Measurements from ENCODE around the gene PSMC1.
A peak's percentile ranks its signal among the peaks of the same experiment; 100 is the strongest.
"Not testable (repeated sequence)": the region's sequence is repeated elsewhere in the genome, so short reads cannot be mapped to it uniquely, and the experiment has no call there.

The PSMC1 gene

GRCh38 chr14:90256354-90257131 lies at the start of gene PSMC1:
TSS of gene PSMC1 (plus strand) at chr14:90256553. CDS start at chr14:90256598, 45 bp downstream.
- DNase-seq (ENCODE audit: low read depth, low spot score) = peak; percentile 92

- no peak for DNase-seq (ENCODE audit: low read depth, low spot score)
Measured at GRCh38 chr14:90213099-90213748, 43.1 kb upstream of the PSMC1 start.

GRCh38 chr14:90228478-90228877 lies 27.9 kb upstream of the PSMC1 start:
- DNase-seq (ENCODE audit: low read depth, low spot score) = no peak

- DNase-seq (ENCODE audit: low read depth, low spot score) = not testable (repeated sequence)
Measured at GRCh38 chr14:90229942-90230341, 26.4 kb upstream of the PSMC1 start.

GRCh38 chr14:90235179-90235976 lies 21.0 kb upstream of the PSMC1 start:
- DNase-seq (ENCODE audit: low read depth, low spot score) = peak; percentile 95

- DNase-seq (ENCODE audit: low read depth, low spot score) = no peak
Measured at GRCh38 chr14:90239139-90239538, 17.2 kb upstream of the PSMC1 start.

- DNase-seq (ENCODE audit: low read depth, low spot score) = no peak
Measured at GRCh38 chr14:90242444-90242843, 13.9 kb upstream of the PSMC1 start.

GRCh38 chr14:90246936-90247335 lies 9.4 kb upstream of the PSMC1 start:
- no peak for DNase-seq (ENCODE audit: low read depth, low spot score)

- not testable (repeated sequence) for DNase-seq (ENCODE audit: low read depth, low spot score)
Measured at GRCh38 chr14:90247441-90247840, 8.9 kb upstream of the PSMC1 start.

- no peak for DNase-seq (ENCODE audit: low read depth, low spot score)
Measured at GRCh38 chr14:90248594-90248993, 7.8 kb upstream of the PSMC1 start.

GRCh38 chr14:90253826-90254225 lies 2.5 kb upstream of the PSMC1 start:
- DNase-seq (ENCODE audit: low read depth, low spot score) = no peak

GRCh38 chr14:90255871-90256270 lies 482 bp upstream of the PSMC1 start:
- DNase-seq (ENCODE audit: low read depth, low spot score) = no peak

GRCh38 chr14:90263748-90264449 lies 7.5 kb downstream of the PSMC1 start:
- no peak for DNase-seq (ENCODE audit: low read depth, low spot score)

- DNase-seq (ENCODE audit: low read depth, low spot score) = no peak
Measured at GRCh38 chr14:90266441-90267154, 10.2 kb downstream of the PSMC1 start.

GRCh38 chr14:90268420-90268819 lies 12.1 kb downstream of the PSMC1 start:
- DNase-seq (ENCODE audit: low read depth, low spot score) = no peak

- no peak for DNase-seq (ENCODE audit: low read depth, low spot score)
Measured at GRCh38 chr14:90272523-90272922, 16.2 kb downstream of the PSMC1 start.

- no peak for DNase-seq (ENCODE audit: low read depth, low spot score)
Measured at GRCh38 chr14:90273532-90273931, 17.2 kb downstream of the PSMC1 start.

- no peak for DNase-seq (ENCODE audit: low read depth, low spot score)
Measured at GRCh38 chr14:90274019-90274418, 17.7 kb downstream of the PSMC1 start.

- no peak for DNase-seq (ENCODE audit: low read depth, low spot score)
Measured at GRCh38 chr14:90274808-90275457, 18.6 kb downstream of the PSMC1 start.

- DNase-seq (ENCODE audit: low read depth, low spot score) = no peak
Measured at GRCh38 chr14:90275458-90275814, 19.1 kb downstream of the PSMC1 start.

- DNase-seq (ENCODE audit: low read depth, low spot score) = no peak
Measured at GRCh38 chr14:90275820-90276219, 19.5 kb downstream of the PSMC1 start.

Measured in ELF-1 (cell line).